ENCODE measurements around the gene EEF1A2. TPM values are rescaled to one million over a fixed set of nuclear protein-coding genes. Genes with fewer than 3 reads are reported as not detected.

The EEF1A2 gene
- total RNA-seq, 1 experiment from 2014 or later: 75.2 TPM

DNA sequence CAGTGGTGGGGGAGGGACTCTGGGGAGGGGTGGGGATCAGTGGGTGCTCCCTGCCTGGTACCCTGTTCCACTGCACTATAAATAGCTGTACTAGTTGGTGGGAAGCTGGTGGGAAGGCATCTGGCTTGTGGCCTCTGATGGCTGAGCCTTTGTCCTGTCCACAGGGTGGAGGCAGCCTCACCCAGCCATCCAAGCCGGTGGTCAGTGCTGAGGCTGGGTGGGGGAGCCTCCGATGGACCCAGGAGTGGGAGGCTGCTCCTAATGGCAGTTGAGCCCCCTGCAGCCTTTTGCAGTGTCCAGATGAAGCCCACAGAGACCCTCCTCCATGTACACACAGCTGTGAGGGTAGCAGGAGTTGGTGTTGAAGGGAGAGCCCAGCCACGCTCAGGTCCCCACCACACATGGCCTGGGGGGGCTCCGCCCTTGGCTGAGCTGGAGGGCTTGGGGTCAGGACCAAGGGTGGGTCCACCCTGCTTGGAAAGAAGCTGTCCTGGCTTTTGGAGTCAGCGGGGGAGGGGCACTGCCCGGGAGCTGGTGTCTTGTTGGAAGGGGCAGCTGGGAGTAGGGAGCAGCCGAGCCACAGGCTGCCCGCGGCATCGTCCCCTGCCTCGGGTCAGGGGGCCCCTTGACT is 24.2 kb upstream of the EEF1A2 start:
- BruUV-seq (replicated peaks): TSS peak; percentile 12
- H3F3A ChIP-seq (ENCODE audit: insufficient read depth, low read depth): peaks cover 45% of the 10 kb centered on the region; the same call in 1 of the 2 replicates
- H3K9me2 ChIP-seq (ENCODE audit: insufficient read depth): no peaks in the 10 kb centered on the region
- CTCF ChIA-PET: interaction anchor here (0.6 to 0.9 kb wide), 2 partner anchors 15 to 238 kb away, joined by 4 to 7 read pairs; no protein-coding TSS in a partner anchor
- intact Hi-C loops (cut with micrococcal nuclease; ENCODE audit: unreplicated experiment): no loop called here
- H3K79me2 ChIP-seq (ENCODE audit: low read depth): peaks cover 7% of the 10 kb centered on the region
- no peaks in the 10 kb centered on the region; the same call in 1 of the 2 replicates for H4K20me1 ChIP-seq (ENCODE audit: insufficient read depth)
- peaks cover 11% of the 10 kb centered on the region for H3K9me3 ChIP-seq (ENCODE audit: insufficient read depth, low read depth)
- TF ChIP-seq EZH2 (IDR thresholded peaks at IDR 0.05; ENCODE audit: low read depth): no peak
- TF ChIP-seq, protein P1, sequence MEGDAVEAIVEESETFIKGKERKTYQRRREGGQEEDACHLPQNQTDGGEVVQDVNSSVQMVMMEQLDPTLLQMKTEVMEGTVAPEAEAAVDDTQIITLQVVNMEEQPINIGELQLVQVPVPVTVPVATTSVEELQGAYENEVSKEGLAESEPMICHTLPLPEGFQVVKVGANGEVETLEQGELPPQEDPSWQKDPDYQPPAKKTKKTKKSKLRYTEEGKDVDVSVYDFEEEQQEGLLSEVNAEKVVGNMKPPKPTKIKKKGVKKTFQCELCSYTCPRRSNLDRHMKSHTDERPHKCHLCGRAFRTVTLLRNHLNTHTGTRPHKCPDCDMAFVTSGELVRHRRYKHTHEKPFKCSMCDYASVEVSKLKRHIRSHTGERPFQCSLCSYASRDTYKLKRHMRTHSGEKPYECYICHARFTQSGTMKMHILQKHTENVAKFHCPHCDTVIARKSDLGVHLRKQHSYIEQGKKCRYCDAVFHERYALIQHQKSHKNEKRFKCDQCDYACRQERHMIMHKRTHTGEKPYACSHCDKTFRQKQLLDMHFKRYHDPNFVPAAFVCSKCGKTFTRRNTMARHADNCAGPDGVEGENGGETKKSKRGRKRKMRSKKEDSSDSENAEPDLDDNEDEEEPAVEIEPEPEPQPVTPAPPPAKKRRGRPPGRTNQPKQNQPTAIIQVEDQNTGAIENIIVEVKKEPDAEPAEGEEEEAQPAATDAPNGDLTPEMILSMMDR (conservative IDR thresholded peaks at IDR 0.05): no peak
- POLR2A ChIA-PET (ENCODE audit: unreplicated experiment): interaction anchor here (0.6 kb wide), 2 partner anchors 11 to 545 kb away, joined by 3 to 6 read pairs; no protein-coding TSS in a partner anchor
- no peaks in the 10 kb centered on the region; the same call in 1 of the 2 replicates for H3K4me1 ChIP-seq (replicated peaks; ENCODE audit: insufficient read depth)
- no peak overlapping the region for H3K4me2 ChIP-seq
- no peak for DNase-seq
- peaks cover 18% of the 10 kb centered on the region for H3K36me3 ChIP-seq (ENCODE audit: low read depth)
- no peak overlapping the region for H2AFZ ChIP-seq
- no peak overlapping the region for H3K4me3 ChIP-seq
- no peaks in the 10 kb centered on the region for H3K27me3 ChIP-seq (ENCODE audit: insufficient read depth, low read depth)
- no peak overlapping the region for H3K27ac ChIP-seq

DNA sequence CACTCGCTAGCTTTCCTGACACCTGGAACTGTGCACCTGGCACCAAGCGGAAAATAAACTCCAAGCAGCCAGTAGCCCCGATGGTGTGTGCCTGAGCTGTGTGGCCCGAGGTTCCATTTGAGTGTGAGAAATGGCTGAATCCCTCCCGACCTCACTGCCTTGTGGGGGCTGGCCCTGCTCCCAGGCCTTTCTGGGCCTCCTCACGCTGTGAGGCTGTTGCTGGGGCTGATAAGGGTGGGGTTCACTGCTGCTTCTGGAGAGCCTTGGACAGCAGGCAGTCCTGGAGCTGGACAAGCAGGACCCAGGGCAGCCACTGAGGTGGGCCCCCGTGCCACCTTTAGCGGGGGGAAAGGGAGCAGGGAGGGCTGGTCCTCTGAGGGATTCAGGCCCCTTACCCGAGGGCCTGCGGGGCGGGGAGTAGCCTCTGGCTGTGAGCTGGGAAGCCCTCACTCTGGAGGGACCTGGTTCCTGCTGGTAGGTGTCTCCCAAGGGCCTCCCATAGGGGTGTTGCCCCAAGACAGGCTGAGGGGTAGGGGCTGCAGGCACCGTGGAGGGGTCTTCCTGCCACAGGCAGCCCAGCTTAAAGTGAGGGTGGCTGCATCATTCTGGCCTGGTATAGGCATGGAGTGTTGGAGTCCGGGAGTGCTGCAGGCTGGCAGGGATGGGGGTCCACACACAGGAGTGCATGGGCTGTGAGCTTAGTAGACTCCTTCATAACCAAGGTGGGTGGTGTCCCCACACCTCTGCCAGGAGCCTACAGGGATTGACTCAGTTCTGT is 23.4 kb upstream of the EEF1A2 start:
- no peaks in the 10 kb centered on the region for H3K27me3 ChIP-seq (ENCODE audit: insufficient read depth, low read depth)
- H3K9me3 ChIP-seq (ENCODE audit: insufficient read depth, low read depth): peaks cover 11% of the 10 kb centered on the region
- H4K20me1 ChIP-seq (ENCODE audit: insufficient read depth): no peaks in the 10 kb centered on the region; the same call in 1 of the 2 replicates
- BruUV-seq (replicated peaks): no TSS peak
- TF ChIP-seq EZH2 (IDR thresholded peaks at IDR 0.05; ENCODE audit: low read depth): no peak
- TF ChIP-seq, protein P1 (conservative IDR thresholded peaks at IDR 0.05): no peak
- H3K4me3 ChIP-seq: no peak overlapping the region
- H3K9me2 ChIP-seq (ENCODE audit: insufficient read depth): no peaks in the 10 kb centered on the region
- DNase-seq: no peak
- no peak overlapping the region for H3K27ac ChIP-seq
- peaks cover 41% of the 10 kb centered on the region; the same call in 1 of the 2 replicates for H3F3A ChIP-seq (ENCODE audit: insufficient read depth, low read depth)
- intact Hi-C loops (cut with micrococcal nuclease; ENCODE audit: unreplicated experiment): no loop called here
- H3K4me2 ChIP-seq: no peak overlapping the region
- CTCF ChIA-PET: interaction anchor here (0.6 to 1.3 kb wide), 3 partner anchors 16 to 238 kb away, joined by 4 to 7 read pairs (median 4); no protein-coding TSS in a partner anchor
- POLR2A ChIA-PET (ENCODE audit: unreplicated experiment): interaction anchor here (0.5 to 0.6 kb wide), 2 partner anchors 9 to 12 kb away, joined by 3 to 5 read pairs; no protein-coding TSS in a partner anchor
- H3K4me1 ChIP-seq (replicated peaks; ENCODE audit: insufficient read depth): peaks cover 1% of the 10 kb centered on the region; the same call in 1 of the 2 replicates
- H3K79me2 ChIP-seq (ENCODE audit: low read depth): peaks cover 7% of the 10 kb centered on the region
- H2AFZ ChIP-seq: no peak overlapping the region
- peaks cover 18% of the 10 kb centered on the region for H3K36me3 ChIP-seq (ENCODE audit: low read depth)

DNA sequence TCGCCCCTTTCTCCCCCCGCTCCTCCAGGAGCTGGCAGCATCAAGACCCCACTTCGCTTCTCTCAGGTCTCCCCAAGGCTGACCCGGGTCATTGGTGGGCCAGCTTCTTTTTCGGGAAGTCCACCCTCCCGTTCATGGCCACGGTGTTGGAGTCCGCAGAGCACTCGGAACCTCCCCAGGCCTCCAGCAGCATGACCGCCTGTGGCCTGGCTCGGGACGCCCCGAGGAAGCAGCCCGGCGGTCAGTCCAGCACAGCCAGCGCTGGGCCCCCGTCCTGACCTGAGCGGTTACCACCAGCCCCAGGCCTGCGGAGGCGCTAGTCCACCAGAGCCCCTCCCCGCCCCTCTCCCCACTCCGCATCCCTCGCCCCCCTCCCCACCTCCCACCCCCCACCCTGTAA is 22.7 kb upstream of the EEF1A2 start:
- Histone ChIP-seq H3K4me1 (replicated peaks; ENCODE audit: insufficient read depth) (peaks cover 7% of the 10 kb centered on the region; the same call in 1 of the 2 replicates), H3K27me3 (ENCODE audit: insufficient read depth, low read depth) (no peaks in the 10 kb centered on the region), H4K20me1 (ENCODE audit: insufficient read depth) (no peaks in the 10 kb centered on the region; the same call in 1 of the 2 replicates), H3K27ac (no peak overlapping the region), H3F3A (ENCODE audit: insufficient read depth, low read depth) (peaks cover 42% of the 10 kb centered on the region; the same call in 1 of the 2 replicates), H3K36me3 (ENCODE audit: low read depth) (peaks cover 18% of the 10 kb centered on the region), H2AFZ (no peak overlapping the region), H3K4me3 (peak overlapping the region; percentile 99), H3K79me2 (ENCODE audit: low read depth) (peaks cover 7% of the 10 kb centered on the region), H3K9me3 (ENCODE audit: insufficient read depth, low read depth) (peaks cover 11% of the 10 kb centered on the region), H3K9me2 (ENCODE audit: insufficient read depth) (no peaks in the 10 kb centered on the region), H3K4me2 (peak overlapping the region; percentile 100)
- no TSS peak for BruUV-seq (replicated peaks)
- ChIA-PET POLR2A (ENCODE audit: unreplicated experiment) (interaction anchor here (0.5 to 1.1 kb wide), 3 partner anchors 10 to 219 kb away, joined by 3 to 5 read pairs (median 5); partner anchors contain the start of gene PTK6), CTCF (interaction anchor here (0.9 to 1.3 kb wide), 2 partner anchors 16 to 80 kb away, joined by 3 to 4 read pairs; no protein-coding TSS in a partner anchor)
- no peak for DNase-seq
- intact Hi-C loops (cut with micrococcal nuclease; ENCODE audit: unreplicated experiment): loop anchor here (2.0 kb wide), 1 partner anchor 31 kb away; no protein-coding TSS in a partner anchor
- no peak for TF ChIP-seq EZH2 (IDR thresholded peaks at IDR 0.05; ENCODE audit: low read depth)
- TF ChIP-seq, protein P1 (conservative IDR thresholded peaks at IDR 0.05): no peak

Measured in PC-9 (cell line).